ENCODE measurements around the gene RORC.

DNA sequence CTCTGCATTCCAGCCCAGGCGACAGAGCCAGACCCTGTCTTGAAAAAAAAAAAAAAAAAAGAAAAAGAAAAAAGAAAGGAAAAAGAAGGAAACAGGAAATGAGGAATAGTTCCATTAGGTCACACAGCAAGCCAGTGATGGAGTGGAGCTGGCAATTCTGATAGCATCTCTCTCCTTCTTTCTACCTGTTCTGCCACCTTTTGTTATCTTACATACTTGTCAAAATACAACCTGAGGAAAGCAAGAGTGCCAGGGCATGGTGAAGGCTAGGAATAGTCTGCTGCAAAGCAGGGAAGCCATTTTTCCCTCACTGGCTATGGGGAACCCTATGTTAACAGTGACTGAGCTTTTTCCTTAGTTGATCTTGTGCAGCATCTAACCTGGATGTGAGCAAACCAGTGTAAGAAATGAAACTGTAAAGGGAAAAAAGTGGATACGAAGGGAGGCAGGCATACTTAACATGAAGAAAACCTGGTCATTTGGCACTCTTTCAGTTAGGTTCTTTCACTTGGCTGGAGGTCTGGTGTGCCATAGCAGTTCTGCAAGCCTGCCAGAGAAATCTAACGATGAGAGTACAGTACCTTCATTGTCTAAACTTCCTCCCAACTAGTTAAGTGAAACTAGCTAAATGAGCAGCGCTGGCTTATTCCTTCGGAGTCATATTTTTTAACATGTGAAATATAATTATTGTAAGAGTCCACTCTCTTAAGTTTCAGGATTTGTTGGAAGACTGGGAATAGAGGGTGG lies 39.9 kb upstream of the RORC start:
- TF ChIP-seq ZFP30 (CRISPR knock-in tag; IDR thresholded peaks at IDR 0.05) (no peak), ARNTL (CRISPR knock-in tag; IDR thresholded peaks at IDR 0.05; ENCODE audit: borderline replicate concordance, low read depth) (no peak), RARB (CRISPR knock-in tag; IDR thresholded peaks at IDR 0.05) (no peak), ZNF70 (CRISPR knock-in tag; IDR thresholded peaks at IDR 0.05) (no peak), TOX (CRISPR knock-in tag; IDR thresholded peaks at IDR 0.05; ENCODE audit: borderline replicate concordance) (no peak), ZFP3 (CRISPR knock-in tag; IDR thresholded peaks at IDR 0.05) (no peak), CSDC2 (CRISPR knock-in tag; IDR thresholded peaks at IDR 0.05) (no peak), TCF4 (CRISPR knock-in tag; IDR thresholded peaks at IDR 0.05; ENCODE audit: borderline replicate concordance) (no peak), ZNF565 (CRISPR knock-in tag; conservative IDR thresholded peaks at IDR 0.05; ENCODE audit: low read depth) (no peak), ZNF8 (CRISPR knock-in tag; IDR thresholded peaks at IDR 0.05) (no peak)
- TF ChIP-seq, protein P1, sequence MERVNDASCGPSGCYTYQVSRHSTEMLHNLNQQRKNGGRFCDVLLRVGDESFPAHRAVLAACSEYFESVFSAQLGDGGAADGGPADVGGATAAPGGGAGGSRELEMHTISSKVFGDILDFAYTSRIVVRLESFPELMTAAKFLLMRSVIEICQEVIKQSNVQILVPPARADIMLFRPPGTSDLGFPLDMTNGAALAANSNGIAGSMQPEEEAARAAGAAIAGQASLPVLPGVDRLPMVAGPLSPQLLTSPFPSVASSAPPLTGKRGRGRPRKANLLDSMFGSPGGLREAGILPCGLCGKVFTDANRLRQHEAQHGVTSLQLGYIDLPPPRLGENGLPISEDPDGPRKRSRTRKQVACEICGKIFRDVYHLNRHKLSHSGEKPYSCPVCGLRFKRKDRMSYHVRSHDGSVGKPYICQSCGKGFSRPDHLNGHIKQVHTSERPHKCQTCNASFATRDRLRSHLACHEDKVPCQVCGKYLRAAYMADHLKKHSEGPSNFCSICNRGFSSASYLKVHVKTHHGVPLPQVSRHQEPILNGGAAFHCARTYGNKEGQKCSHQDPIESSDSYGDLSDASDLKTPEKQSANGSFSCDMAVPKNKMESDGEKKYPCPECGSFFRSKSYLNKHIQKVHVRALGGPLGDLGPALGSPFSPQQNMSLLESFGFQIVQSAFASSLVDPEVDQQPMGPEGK (CRISPR knock-in tag; IDR thresholded peaks at IDR 0.05; ENCODE audit: borderline replicate concordance), result no peak
- TF ChIP-seq, protein P2, sequence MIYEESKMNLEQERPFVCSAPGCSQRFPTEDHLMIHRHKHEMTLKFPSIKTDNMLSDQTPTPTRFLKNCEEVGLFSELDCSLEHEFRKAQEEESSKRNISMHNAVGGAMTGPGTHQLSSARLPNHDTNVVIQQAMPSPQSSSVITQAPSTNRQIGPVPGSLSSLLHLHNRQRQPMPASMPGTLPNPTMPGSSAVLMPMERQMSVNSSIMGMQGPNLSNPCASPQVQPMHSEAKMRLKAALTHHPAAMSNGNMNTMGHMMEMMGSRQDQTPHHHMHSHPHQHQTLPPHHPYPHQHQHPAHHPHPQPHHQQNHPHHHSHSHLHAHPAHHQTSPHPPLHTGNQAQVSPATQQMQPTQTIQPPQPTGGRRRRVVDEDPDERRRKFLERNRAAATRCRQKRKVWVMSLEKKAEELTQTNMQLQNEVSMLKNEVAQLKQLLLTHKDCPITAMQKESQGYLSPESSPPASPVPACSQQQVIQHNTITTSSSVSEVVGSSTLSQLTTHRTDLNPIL (CRISPR knock-in tag; IDR thresholded peaks at IDR 0.05; ENCODE audit: low read depth), result no peak
- TF ChIP-seq, protein P3, sequence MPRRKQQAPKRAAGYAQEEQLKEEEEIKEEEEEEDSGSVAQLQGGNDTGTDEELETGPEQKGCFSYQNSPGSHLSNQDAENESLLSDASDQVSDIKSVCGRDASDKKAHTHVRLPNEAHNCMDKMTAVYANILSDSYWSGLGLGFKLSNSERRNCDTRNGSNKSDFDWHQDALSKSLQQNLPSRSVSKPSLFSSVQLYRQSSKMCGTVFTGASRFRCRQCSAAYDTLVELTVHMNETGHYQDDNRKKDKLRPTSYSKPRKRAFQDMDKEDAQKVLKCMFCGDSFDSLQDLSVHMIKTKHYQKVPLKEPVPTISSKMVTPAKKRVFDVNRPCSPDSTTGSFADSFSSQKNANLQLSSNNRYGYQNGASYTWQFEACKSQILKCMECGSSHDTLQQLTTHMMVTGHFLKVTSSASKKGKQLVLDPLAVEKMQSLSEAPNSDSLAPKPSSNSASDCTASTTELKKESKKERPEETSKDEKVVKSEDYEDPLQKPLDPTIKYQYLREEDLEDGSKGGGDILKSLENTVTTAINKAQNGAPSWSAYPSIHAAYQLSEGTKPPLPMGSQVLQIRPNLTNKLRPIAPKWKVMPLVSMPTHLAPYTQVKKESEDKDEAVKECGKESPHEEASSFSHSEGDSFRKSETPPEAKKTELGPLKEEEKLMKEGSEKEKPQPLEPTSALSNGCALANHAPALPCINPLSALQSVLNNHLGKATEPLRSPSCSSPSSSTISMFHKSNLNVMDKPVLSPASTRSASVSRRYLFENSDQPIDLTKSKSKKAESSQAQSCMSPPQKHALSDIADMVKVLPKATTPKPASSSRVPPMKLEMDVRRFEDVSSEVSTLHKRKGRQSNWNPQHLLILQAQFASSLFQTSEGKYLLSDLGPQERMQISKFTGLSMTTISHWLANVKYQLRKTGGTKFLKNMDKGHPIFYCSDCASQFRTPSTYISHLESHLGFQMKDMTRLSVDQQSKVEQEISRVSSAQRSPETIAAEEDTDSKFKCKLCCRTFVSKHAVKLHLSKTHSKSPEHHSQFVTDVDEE (CRISPR knock-in tag; IDR thresholded peaks at IDR 0.05), result no peak

Measured in SK-N-SH treated with all-trans-retinoic acid at 6 μM for 48 hours (cell line).